ENCODE results near the gene ADAM21. TPM values are rescaled to one million over a fixed set of nuclear protein-coding genes. Genes with fewer than 3 reads are reported as not detected.
A peak's percentile ranks its signal among the peaks of the same experiment; 100 is the strongest.
"Not testable (repeated sequence)": the region's sequence is repeated elsewhere in the genome, so short reads cannot be mapped to it uniquely, and the experiment has no call there.

The ADAM21 gene
- polyA plus RNA-seq (2013, experiment 1 of 2) = 0.07 TPM
- polyA plus RNA-seq (2013, experiment 2 of 2) = 0.12 TPM

DNA sequence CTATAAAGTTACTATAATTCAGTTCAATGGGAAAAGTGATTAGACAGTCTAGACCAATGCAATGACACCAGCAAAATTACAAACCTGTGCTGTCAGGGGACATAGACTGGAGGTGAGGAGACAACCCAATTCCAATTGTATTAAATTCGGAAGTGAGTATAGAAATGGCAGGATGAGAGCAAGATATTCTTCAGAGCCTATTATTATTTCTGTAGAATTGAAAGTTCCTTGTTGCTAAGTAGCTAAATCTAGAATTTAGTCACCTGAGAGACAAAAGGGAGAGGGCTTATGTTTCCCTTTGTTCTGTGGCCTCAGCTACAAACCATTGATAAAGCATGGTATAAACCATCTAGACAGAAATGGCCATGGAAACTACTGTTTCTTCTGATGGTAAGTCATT lies at the start of gene ADAM21:
Gene ADAM21 (plus strand): TSS at position 301 of the 400 bp plus-strand sequence. CDS start 5,326 bp downstream, outside the sequence.
- Histone ChIP-seq H2BK120ac (ENCODE audit: low read depth, low read length) (no peak within 1 kb of the TSS), H2AK5ac (ENCODE audit: low read length, severe bottlenecking) (no peak within 1 kb of the TSS), H4K8ac (ENCODE audit: low read length) (no peak within 1 kb of the TSS), H3K4me2 (ENCODE audit: low read length, poor library complexity, severe bottlenecking) (no peak within 1 kb of the TSS), H3K79me1 (replicated peaks; ENCODE audit: low read length, poor library complexity, severe bottlenecking) (no peaks in the 10 kb centered on the region), H3K4ac (ENCODE audit: low read depth in 1 of 2, low read length in 2 of 2) (no peak within 1 kb of the TSS), H3K18ac (ENCODE audit: low read depth in 1 of 2, low read length in 2 of 2) (no peak within 1 kb of the TSS), H3K9ac (ENCODE audit: low read length) (no peak within 1 kb of the TSS), H2BK5ac (ENCODE audit: low read depth, low read length, poor library complexity, severe bottlenecking) (no peak within 1 kb of the TSS), H3K23ac (ENCODE audit: low read length in 2 of 2) (no peak within 1 kb of the TSS), H3K9me3 (ENCODE audit: control insufficient read depth, low read length) (no peaks in the 10 kb centered on the region), H3K4me1 (ENCODE audit: control insufficient read depth, insufficient read depth, low read depth, low read length) (no peaks in the 10 kb centered on the region), H3K36me3 (ENCODE audit: control insufficient read depth in 1 of 2, insufficient read depth in 2 of 2, low read depth in 1 of 2, low read length in 2 of 2) (no peaks in the 10 kb centered on the region), H2BK12ac (ENCODE audit: low read length in 2 of 2) (no peak within 1 kb of the TSS), H3K27ac (ENCODE audit: low read length, poor library complexity, severe bottlenecking) (no peak within 1 kb of the TSS), H4K91ac (ENCODE audit: low read length) (no peak within 1 kb of the TSS), H2BK15ac (ENCODE audit: low read depth, poor library complexity, severe bottlenecking) (no peak within 1 kb of the TSS), H3K4me3 (ENCODE audit: insufficient read depth in 1 of 2, low read depth in 1 of 2, low read length in 2 of 2) (no peak within 1 kb of the TSS), H3K14ac (ENCODE audit: low read length in 2 of 2) (no peak within 1 kb of the TSS), H2AFZ (ENCODE audit: low read depth, low read length) (no peak within 1 kb of the TSS), H3K27me3 (ENCODE audit: control insufficient read depth in 1 of 2, insufficient read depth in 1 of 2, low read length in 2 of 2) (no peaks in the 10 kb centered on the region)
- WGBS = 83% methylated on average over 1 of the region's 1 CpG
- DNase-seq = no peak

DNA sequence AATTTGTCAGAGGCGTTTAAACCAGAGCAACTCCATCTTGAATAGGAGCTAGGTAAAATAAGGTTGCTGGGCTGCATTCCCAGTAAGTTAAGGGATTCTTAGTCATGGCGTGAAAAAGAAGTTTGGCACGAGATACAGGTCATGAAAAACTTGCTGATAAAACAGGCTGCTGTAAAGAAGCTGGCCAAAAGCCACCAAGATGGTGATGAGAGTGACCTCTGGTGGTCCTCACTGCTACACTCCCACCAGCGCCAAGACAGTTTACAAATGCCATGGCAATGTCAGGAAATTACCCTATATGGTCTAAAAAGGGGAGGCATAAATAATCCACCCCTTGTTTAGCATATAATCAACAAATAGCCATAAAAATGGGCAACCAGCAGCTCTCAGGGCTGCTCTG lies 48.6 kb upstream of the ADAM21 start:
- H3K4ac ChIP-seq (ENCODE audit: low read depth in 1 of 2, low read length in 2 of 2); H3K27ac ChIP-seq (ENCODE audit: low read length, poor library complexity, severe bottlenecking); H3K9me3 ChIP-seq (ENCODE audit: control insufficient read depth, low read length); H2BK12ac ChIP-seq (ENCODE audit: low read length in 2 of 2); H3K4me1 ChIP-seq (ENCODE audit: control insufficient read depth, insufficient read depth, low read depth, low read length); H2AFZ ChIP-seq (ENCODE audit: low read depth, low read length); H3K23ac ChIP-seq (ENCODE audit: low read length in 2 of 2); H3K9ac ChIP-seq (ENCODE audit: low read length); H3K18ac ChIP-seq (ENCODE audit: low read depth in 1 of 2, low read length in 2 of 2); H3K4me2 ChIP-seq (ENCODE audit: low read length, poor library complexity, severe bottlenecking); H3K4me3 ChIP-seq (ENCODE audit: insufficient read depth in 1 of 2, low read depth in 1 of 2, low read length in 2 of 2); H4K8ac ChIP-seq (ENCODE audit: low read length); H2BK120ac ChIP-seq (ENCODE audit: low read depth, low read length); H2BK5ac ChIP-seq (ENCODE audit: low read depth, low read length, poor library complexity, severe bottlenecking); H3K14ac ChIP-seq (ENCODE audit: low read length in 2 of 2); H4K91ac ChIP-seq (ENCODE audit: low read length); H2BK15ac ChIP-seq (ENCODE audit: low read depth, poor library complexity, severe bottlenecking); H3K27me3 ChIP-seq (ENCODE audit: control insufficient read depth in 1 of 2, insufficient read depth in 1 of 2, low read length in 2 of 2); H2AK5ac ChIP-seq (ENCODE audit: low read length, severe bottlenecking): not testable (repeated sequence)
- DNase-seq = peak; percentile 3
- H3K36me3 ChIP-seq (ENCODE audit: control insufficient read depth in 1 of 2, insufficient read depth in 2 of 2, low read depth in 1 of 2, low read length in 2 of 2) = peaks cover 0 to 11% of the 10 kb centered on the region in 2 experiments
- 87% methylated on average over 3 of the region's 4 CpGs for WGBS
- H3K79me1 ChIP-seq (replicated peaks; ENCODE audit: low read length, poor library complexity, severe bottlenecking) = peaks cover 34% of the 10 kb centered on the region

DNA sequence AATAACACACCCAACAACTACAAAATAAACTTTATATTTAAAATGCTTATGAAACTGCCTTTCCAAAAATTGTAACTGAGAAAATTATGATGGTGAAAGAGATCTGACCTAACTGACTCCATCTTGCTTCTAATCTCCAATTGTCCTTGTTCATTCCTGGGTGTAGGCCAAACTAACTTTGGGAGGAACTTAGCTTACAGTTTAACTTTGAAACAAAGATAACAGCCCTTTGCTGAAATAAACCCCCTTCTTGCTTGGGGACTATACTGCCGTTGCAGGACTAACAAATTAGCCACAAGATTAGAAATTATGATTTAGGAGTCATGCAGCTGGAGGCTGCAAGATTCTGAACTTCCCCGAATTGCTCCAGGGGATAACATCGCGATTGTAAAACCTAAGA lies 45.8 kb upstream of the ADAM21 start:
- not testable (repeated sequence) for H3K9ac ChIP-seq (ENCODE audit: low read length); H3K23ac ChIP-seq (ENCODE audit: low read length in 2 of 2); H2AK5ac ChIP-seq (ENCODE audit: low read length, severe bottlenecking); H3K9me3 ChIP-seq (ENCODE audit: control insufficient read depth, low read length); H3K14ac ChIP-seq (ENCODE audit: low read length in 2 of 2); H2BK15ac ChIP-seq (ENCODE audit: low read depth, poor library complexity, severe bottlenecking); H3K4me3 ChIP-seq (ENCODE audit: insufficient read depth in 1 of 2, low read depth in 1 of 2, low read length in 2 of 2); H4K91ac ChIP-seq (ENCODE audit: low read length); H4K8ac ChIP-seq (ENCODE audit: low read length); DNase-seq; H2AFZ ChIP-seq (ENCODE audit: low read depth, low read length); H3K4me2 ChIP-seq (ENCODE audit: low read length, poor library complexity, severe bottlenecking); H3K27ac ChIP-seq (ENCODE audit: low read length, poor library complexity, severe bottlenecking); H3K4ac ChIP-seq (ENCODE audit: low read depth in 1 of 2, low read length in 2 of 2); H2BK120ac ChIP-seq (ENCODE audit: low read depth, low read length); H2BK12ac ChIP-seq (ENCODE audit: low read length in 2 of 2); H3K4me1 ChIP-seq (ENCODE audit: control insufficient read depth, insufficient read depth, low read depth, low read length); H3K18ac ChIP-seq (ENCODE audit: low read depth in 1 of 2, low read length in 2 of 2); H3K27me3 ChIP-seq (ENCODE audit: control insufficient read depth in 1 of 2, insufficient read depth in 1 of 2, low read length in 2 of 2); H2BK5ac ChIP-seq (ENCODE audit: low read depth, low read length, poor library complexity, severe bottlenecking)
- H3K79me1 ChIP-seq (replicated peaks; ENCODE audit: low read length, poor library complexity, severe bottlenecking) = peaks cover 32% of the 10 kb centered on the region
- 93% methylated on average over 4 of the region's 4 CpGs for WGBS
- peaks cover 9 to 11% of the 10 kb centered on the region in 2 experiments for H3K36me3 ChIP-seq (ENCODE audit: control insufficient read depth in 1 of 2, insufficient read depth in 2 of 2, low read depth in 1 of 2, low read length in 2 of 2)

DNA sequence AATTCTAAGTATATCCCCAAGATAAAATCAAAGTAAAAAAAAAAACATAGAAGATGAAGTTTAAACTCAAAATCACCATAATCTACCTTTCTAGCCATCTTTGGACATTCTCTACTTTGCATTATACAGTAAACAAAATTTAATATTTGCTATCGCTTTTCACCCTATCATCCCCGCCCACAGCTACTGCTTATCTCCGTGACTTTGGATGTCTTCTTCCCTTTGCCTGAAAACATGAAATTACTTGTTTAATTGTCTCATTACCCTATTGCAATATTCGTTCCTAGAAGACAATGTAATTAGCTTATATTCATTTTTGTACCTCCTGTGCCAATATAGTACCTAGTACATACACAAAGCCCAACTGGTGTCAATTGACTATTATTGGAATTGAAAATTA lies 44.4 kb upstream of the ADAM21 start:
- no peak overlapping the region for H3K4me3 ChIP-seq (ENCODE audit: insufficient read depth in 1 of 2, low read depth in 1 of 2, low read length in 2 of 2)
- no peak for DNase-seq
- H3K9me3 ChIP-seq (ENCODE audit: control insufficient read depth, low read length) = no peaks in the 10 kb centered on the region
- no peak overlapping the region for H2AFZ ChIP-seq (ENCODE audit: low read depth, low read length)
- peaks cover 9 to 12% of the 10 kb centered on the region in 2 experiments for H3K36me3 ChIP-seq (ENCODE audit: control insufficient read depth in 1 of 2, insufficient read depth in 2 of 2, low read depth in 1 of 2, low read length in 2 of 2)
- H3K9ac ChIP-seq (ENCODE audit: low read length) = no peak overlapping the region
- WGBS = 97% methylated on average over 4 of the region's 4 CpGs
- H2BK120ac ChIP-seq (ENCODE audit: low read depth, low read length) = no peak overlapping the region
- H2BK15ac ChIP-seq (ENCODE audit: low read depth, poor library complexity, severe bottlenecking) = no peak overlapping the region
- no peak overlapping the region for H3K14ac ChIP-seq (ENCODE audit: low read length in 2 of 2)
- no peak overlapping the region for H3K4ac ChIP-seq (ENCODE audit: low read depth in 1 of 2, low read length in 2 of 2)
- H2BK12ac ChIP-seq (ENCODE audit: low read length in 2 of 2) = no peak overlapping the region
- no peak overlapping the region for H4K91ac ChIP-seq (ENCODE audit: low read length)
- H3K4me1 ChIP-seq (ENCODE audit: control insufficient read depth, insufficient read depth, low read depth, low read length) = no peaks in the 10 kb centered on the region
- H2BK5ac ChIP-seq (ENCODE audit: low read depth, low read length, poor library complexity, severe bottlenecking) = no peak overlapping the region
- no peak overlapping the region for H2AK5ac ChIP-seq (ENCODE audit: low read length, severe bottlenecking)
- H3K27me3 ChIP-seq (ENCODE audit: control insufficient read depth in 1 of 2, insufficient read depth in 1 of 2, low read length in 2 of 2) = no peaks in the 10 kb centered on the region
- H3K4me2 ChIP-seq (ENCODE audit: low read length, poor library complexity, severe bottlenecking) = no peak overlapping the region
- H4K8ac ChIP-seq (ENCODE audit: low read length) = no peak overlapping the region
- peaks cover 31% of the 10 kb centered on the region for H3K79me1 ChIP-seq (replicated peaks; ENCODE audit: low read length, poor library complexity, severe bottlenecking)
- no peak overlapping the region for H3K23ac ChIP-seq (ENCODE audit: low read length in 2 of 2)
- no peak overlapping the region for H3K18ac ChIP-seq (ENCODE audit: low read depth in 1 of 2, low read length in 2 of 2)
- H3K27ac ChIP-seq (ENCODE audit: low read length, poor library complexity, severe bottlenecking) = no peak overlapping the region
